Activated naive CD8-positive, alpha-beta T cell treated with anti-CD3 and anti-CD28 coated beads for 36 hours (primary cell): Measurements from ENCODE around the gene DTNBP1. TPM values are rescaled to one million over a fixed set of nuclear protein-coding genes. Genes with fewer than 3 reads are reported as not detected.

Experiments used
- DNase-seq: peaks from one replicate; pipeline ENCODE4 v3.0.0; 2021
- H3K27ac Mint-ChIP-seq: one replicate; pipeline ENCODE4 v1.8.0; 2022; ENCODE audit warnings: mild to moderate bottlenecking, moderate library complexity, mixed read lengths
- H3K27me3 Mint-ChIP-seq: one replicate; pipeline ENCODE4 v1.8.0; 2022; ENCODE audit warnings: mild to moderate bottlenecking, mixed read lengths
- H3K36me3 Mint-ChIP-seq: one replicate; pipeline ENCODE4 v1.8.0; 2021; ENCODE audit warnings: mild to moderate bottlenecking, mixed read lengths
- H3K4me1 Mint-ChIP-seq: one replicate; pipeline ENCODE4 v1.8.0; 2021; ENCODE audit warnings: mixed read lengths
- H3K4me3 Mint-ChIP-seq: one replicate; pipeline ENCODE4 v1.8.0; 2022; ENCODE audit warnings: mild to moderate bottlenecking, moderate library complexity, mixed read lengths
- H3K9me3 Mint-ChIP-seq: one replicate; pipeline ENCODE4 v1.8.0; 2022; ENCODE audit warnings: mixed read lengths
- total RNA-seq, 2 experiments: library from RNA; stranded (reverse); gene quantifications; one replicate each; pipeline ENCODE4 v1.2.3, GENCODE V29; 2021

Gene DTNBP1
- total RNA-seq, 2 experiments from 2014 or later = 19.0 to 19.1 TPM

DNA sequence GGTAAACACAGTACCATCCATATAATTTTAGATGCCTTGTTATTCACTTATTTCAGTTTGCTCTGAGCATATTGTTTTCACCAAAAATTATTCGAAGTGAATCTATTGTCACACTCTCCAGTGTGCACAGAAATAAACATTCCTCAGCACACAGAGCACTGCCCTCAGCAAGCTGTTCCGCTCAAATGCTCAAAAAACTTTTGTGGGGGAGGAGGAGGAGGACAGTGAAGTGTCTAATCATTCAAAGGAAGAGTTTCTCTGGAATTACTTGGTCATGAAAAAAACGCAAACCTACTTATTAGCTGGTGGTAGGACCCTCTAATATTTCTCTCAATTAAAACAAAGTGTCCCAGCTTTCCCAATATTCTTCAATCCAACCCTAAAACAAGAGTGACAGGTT is 88.3 kb downstream of the DTNBP1 start:
- Mint-ChIP-seq H3K4me1 (peaks cover 10% of the 10 kb centered on the region), H3K27ac (no peak overlapping the region), H3K27me3 (no peaks in the 10 kb centered on the region), H3K36me3 (peaks cover 25% of the 10 kb centered on the region), H3K9me3 (no peaks in the 10 kb centered on the region), H3K4me3 (no peak overlapping the region)
- DNase-seq = no peak

DNA sequence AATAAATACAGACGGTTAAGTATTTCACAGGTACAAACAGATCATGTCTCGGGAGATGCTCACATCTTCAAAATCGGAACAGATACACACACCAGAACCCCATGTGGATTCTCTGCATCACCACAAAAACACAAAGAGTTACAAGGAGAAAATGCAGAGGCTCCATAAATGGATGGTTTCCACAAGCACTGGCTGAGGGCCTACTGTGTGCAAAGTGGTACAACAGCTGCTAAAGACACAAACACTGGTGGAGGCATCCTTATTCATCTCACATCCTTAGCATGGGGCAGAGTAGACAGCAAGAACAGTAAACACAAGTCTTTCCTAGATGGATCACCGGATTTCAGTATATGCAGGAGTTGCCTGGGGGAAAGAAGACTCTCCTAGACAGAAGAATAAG is 88.8 kb downstream of the DTNBP1 start:
- DNase-seq = no peak
- Mint-ChIP-seq H3K9me3 (no peaks in the 10 kb centered on the region), H3K27me3 (no peaks in the 10 kb centered on the region), H3K4me1 (peaks cover 13% of the 10 kb centered on the region), H3K4me3 (no peak overlapping the region), H3K36me3 (peaks cover 25% of the 10 kb centered on the region), H3K27ac (no peak overlapping the region)

DNA sequence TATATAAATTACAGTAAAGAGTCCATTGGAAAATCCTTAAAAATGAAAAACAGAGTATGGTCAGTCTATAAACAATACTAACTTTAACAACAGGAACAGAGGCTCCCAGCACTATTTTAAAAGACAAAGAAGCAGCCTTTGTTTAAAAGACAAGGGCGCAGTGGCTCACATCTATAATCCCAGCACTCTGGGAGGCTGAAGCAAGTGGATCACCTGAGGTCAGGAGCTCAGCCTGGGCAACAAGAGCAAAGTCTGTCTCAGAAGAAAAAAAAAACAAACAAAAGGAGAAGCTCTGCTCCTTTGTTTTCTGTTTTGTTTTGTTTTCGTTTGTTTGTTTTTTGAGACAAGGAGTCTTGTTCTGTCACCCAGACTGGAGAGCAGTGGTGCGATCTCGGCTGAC is 89.4 kb downstream of the DTNBP1 start:
- no peaks in the 10 kb centered on the region for H3K9me3 Mint-ChIP-seq
- peaks cover 13% of the 10 kb centered on the region for H3K4me1 Mint-ChIP-seq
- H3K4me3 Mint-ChIP-seq = no peak overlapping the region
- no peaks in the 10 kb centered on the region for H3K27me3 Mint-ChIP-seq
- no peak overlapping the region for H3K27ac Mint-ChIP-seq
- H3K36me3 Mint-ChIP-seq = peaks cover 22% of the 10 kb centered on the region
- no peak for DNase-seq

DNA sequence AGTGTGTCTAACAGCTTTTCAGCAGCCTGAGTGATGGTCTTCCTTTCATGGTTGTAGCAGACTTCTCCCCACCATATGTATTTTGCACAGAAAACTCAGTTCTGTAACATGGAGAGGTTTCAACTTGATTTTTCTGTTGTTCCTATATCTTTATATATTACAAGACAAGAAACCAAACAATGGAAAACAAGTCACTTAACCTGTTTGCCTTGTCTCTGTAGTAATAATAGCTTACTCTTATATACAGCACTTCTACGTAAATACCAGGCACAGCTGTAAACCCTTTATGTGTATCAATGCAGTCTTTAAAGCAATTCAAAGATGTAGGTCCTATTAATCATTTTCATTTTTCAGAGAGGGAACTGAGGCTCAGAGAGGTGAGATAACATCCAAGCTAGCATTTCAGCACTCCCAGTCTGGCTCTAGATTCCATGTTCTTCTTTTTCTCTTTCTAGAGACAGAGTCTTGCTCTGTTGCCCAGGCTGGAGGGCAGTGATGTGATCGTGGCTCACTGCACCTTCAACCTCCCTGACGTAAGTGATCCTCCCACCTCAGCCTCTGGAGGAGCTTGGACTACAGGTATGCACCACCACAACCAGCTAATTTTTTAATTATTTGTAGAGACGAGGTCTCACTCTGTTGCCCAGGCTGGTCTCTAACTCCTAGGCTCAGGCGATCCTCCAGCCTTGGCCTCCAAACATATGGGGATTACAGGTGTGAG is 90.4 kb downstream of the DTNBP1 start:
- Mint-ChIP-seq H3K4me1 (peaks cover 13% of the 10 kb centered on the region), H3K4me3 (no peak overlapping the region), H3K27me3 (no peaks in the 10 kb centered on the region), H3K36me3 (peaks cover 26% of the 10 kb centered on the region), H3K27ac (no peak overlapping the region), H3K9me3 (no peaks in the 10 kb centered on the region)
- no peak for DNase-seq

DNA sequence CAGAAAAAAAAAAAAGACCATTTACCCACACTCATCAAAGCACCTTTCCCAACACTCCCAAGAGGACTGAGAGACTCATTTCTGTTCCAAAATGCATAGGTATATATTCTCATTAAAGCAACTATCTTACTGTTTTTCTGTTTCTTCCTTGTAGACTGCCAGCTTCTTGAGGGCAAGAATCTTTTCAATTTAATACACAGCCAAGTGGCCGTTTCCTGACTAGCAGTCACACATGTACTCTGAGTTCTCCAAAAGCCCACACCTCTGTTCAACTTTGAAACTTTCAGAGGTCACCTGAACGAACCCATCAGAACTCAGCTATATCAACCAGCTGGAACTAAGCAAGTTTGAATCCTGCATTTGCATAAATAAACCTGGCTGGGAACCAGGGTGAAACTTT is 92.7 kb downstream of the DTNBP1 start:
- no peaks in the 10 kb centered on the region for H3K9me3 Mint-ChIP-seq
- peaks cover 6% of the 10 kb centered on the region for H3K4me1 Mint-ChIP-seq
- no peak overlapping the region for H3K4me3 Mint-ChIP-seq
- H3K27ac Mint-ChIP-seq = no peak overlapping the region
- H3K36me3 Mint-ChIP-seq = peaks cover 26% of the 10 kb centered on the region
- DNase-seq = no peak
- H3K27me3 Mint-ChIP-seq = no peaks in the 10 kb centered on the region

DNA sequence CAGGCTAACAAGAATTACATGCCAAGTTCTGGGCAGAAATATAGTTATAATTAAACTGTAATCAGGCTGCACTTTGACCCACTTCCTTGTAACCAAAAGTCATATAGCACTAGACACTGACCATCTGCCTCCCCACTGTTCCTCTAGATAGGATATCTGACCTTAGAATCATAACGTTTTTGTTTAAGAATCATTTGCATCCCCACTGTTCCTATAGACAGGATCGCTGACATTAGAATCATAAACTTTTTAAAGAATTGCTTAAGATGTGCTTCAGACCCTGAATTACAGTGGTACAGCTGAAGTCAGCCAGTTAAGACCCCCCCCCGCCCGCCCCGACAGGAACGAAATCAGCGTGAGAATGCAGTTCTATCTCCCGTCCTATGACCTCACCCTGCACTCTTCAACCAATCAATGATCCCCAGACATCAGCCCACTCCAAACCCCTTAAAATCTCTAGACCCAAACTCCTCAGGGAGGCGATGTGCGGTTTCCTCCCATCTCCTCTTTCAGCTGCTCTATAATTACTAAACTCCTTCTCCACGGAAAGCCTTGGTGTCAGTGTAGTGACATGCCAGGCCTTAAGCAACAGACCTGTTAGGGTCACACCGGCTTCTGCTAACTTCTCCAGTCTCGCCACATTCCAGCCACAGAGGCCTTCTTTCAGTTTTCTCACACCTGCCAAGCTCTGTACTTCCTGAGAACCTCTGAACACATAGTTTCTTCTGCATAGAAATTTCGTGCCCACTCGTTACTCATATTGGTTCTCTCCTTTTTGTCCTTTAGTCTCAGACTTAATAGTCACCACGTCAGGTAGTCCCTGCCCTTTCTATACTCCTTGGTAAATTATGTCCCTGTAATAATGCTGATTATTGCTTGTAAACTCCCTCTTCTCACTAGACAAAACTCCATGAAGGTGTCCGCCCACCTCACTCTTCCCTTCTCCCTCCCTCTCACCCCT is 93.5 kb downstream of the DTNBP1 start:
- DNase-seq = no peak
- Mint-ChIP-seq H3K4me3 (no peak overlapping the region), H3K36me3 (peaks cover 22% of the 10 kb centered on the region), H3K4me1 (peaks cover 5% of the 10 kb centered on the region), H3K27me3 (no peaks in the 10 kb centered on the region), H3K9me3 (no peaks in the 10 kb centered on the region), H3K27ac (no peak overlapping the region)

DNA sequence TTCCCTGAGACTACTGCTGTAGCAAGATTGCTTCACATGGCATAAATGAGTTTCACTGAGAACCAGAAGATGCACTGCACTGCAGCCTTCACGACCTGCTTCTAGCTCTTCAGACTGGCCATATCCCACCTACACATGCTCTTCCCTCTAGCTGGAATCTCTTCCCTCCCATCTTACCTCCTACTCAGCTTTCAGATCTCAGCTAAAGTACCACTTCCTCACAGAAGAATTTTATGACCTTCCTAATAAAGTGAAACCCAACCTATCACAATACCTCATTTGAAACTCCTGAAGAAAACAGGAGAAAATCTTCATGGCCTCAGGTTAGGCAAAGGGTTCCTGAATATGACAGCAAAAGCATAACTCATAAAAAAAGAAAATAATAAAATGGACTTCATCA is 99.9 kb downstream of the DTNBP1 start:
- Mint-ChIP-seq H3K4me1 (no peaks in the 10 kb centered on the region), H3K4me3 (no peak overlapping the region), H3K36me3 (peaks cover 8% of the 10 kb centered on the region), H3K9me3 (no peaks in the 10 kb centered on the region), H3K27ac (no peak overlapping the region), H3K27me3 (no peaks in the 10 kb centered on the region)
- DNase-seq = no peak

DNA sequence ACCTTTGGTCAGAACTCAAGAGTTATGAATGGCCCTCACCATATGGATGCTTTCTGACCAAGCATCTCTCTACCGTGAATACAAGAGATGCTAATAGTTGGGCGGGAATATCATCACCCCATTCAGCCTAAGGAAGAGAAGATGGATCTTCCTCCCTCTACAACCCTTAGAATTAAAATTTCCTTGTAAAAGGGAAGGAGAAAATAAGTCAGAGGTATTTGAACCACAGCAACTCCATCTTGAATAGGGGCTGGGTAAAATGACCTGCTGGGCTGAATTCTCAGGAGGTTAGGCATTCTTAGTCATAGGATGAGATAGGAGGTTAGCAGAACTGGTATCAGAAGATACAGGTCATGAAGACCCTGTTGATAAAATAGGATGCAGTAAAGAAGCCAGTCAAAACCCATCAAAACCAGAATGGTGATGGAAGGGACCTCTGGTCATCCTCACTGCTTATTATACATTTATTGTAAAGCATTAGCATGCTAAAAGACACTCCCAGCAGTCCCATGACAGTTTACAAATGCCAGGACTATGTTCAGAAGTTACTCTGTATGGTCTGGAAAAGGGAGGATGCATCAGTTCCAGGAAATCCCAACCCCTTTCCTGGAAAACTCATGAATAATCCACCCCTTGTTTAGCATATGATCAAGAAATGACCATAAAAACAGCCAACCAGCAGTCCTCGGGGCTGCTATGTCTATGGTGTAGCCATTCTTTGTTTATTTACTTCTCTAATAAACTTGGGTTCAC is 101.2 kb downstream of the DTNBP1 start:
- H3K27me3 Mint-ChIP-seq = no peaks in the 10 kb centered on the region
- no peaks in the 10 kb centered on the region for H3K4me1 Mint-ChIP-seq
- H3K36me3 Mint-ChIP-seq = peaks cover 7% of the 10 kb centered on the region
- no peak overlapping the region for H3K27ac Mint-ChIP-seq
- no peak overlapping the region for H3K4me3 Mint-ChIP-seq
- DNase-seq = no peak
- H3K9me3 Mint-ChIP-seq = no peaks in the 10 kb centered on the region

DNA sequence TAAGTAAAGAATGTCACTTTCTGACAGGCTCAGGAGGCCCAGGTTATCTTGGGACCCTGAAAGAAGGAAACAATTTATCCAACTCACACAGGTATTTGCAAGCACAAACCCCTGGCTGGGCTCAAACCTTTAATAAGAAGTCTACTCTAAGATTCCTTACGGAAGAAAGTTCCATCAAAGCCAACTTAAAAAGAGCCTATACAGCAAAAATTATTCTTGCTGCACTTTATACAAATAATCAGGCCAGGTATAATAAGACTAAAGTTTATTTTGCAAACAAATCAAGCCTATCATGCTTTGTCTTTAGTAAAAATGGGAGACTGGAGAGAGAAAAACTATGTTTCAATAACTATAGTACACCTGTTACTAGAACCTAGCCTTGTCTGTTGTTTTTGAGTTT is 102.1 kb downstream of the DTNBP1 start:
- Mint-ChIP-seq H3K4me3 (no peak overlapping the region), H3K4me1 (peaks cover under 1% of the 10 kb centered on the region), H3K27ac (no peak overlapping the region), H3K36me3 (peaks cover 6% of the 10 kb centered on the region), H3K27me3 (no peaks in the 10 kb centered on the region), H3K9me3 (no peaks in the 10 kb centered on the region)
- DNase-seq = no peak

DNA sequence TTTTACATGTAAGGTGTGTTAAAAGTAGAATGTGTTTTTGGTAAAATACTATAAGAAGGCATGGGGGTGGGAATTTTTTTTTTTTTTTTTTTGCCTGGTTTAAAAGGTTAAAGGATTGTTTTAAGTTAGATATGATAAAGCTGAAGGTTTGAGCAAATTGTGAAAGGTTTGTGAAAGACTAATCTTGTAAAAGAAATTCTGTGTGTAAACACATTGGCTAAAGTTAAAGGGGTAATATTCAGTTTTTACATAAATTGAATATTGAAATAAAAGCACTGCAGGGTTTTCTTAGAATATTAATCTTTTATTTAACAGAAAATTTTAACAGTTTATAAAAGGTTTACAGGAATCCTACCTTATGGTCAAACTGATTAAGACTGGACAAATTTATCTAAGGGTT is 105.7 kb downstream of the DTNBP1 start:
- H3K4me3 Mint-ChIP-seq = no peak overlapping the region
- DNase-seq = no peak
- H3K4me1 Mint-ChIP-seq = peaks cover 9% of the 10 kb centered on the region
- H3K36me3 Mint-ChIP-seq = peaks cover 11% of the 10 kb centered on the region
- H3K9me3 Mint-ChIP-seq = no peaks in the 10 kb centered on the region
- no peak overlapping the region for H3K27ac Mint-ChIP-seq
- H3K27me3 Mint-ChIP-seq = no peaks in the 10 kb centered on the region

DNA sequence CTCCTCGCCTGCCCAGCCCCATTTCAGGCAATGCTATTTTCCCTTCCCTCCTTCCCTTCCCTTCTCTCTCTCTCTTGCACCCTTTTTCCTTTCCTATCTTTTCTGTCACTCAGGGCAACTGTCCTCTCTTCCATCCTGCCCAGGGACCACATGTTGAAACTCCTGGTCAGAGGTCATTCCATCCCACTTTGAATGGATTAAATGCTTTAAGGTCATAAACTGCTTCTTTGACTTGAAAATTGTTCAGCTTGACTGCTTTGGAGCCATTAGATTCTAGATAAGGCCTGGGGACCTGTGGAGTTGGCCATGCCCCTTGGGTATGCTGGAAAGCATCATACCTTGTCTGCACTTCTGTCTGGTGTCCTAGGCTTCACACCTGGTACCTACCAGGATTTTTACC is 106.1 kb downstream of the DTNBP1 start:
- Mint-ChIP-seq H3K4me3 (no peak overlapping the region), H3K9me3 (no peaks in the 10 kb centered on the region), H3K36me3 (peaks cover 11% of the 10 kb centered on the region), H3K4me1 (peaks cover 11% of the 10 kb centered on the region), H3K27me3 (no peaks in the 10 kb centered on the region), H3K27ac (no peak overlapping the region)
- DNase-seq = no peak

DNA sequence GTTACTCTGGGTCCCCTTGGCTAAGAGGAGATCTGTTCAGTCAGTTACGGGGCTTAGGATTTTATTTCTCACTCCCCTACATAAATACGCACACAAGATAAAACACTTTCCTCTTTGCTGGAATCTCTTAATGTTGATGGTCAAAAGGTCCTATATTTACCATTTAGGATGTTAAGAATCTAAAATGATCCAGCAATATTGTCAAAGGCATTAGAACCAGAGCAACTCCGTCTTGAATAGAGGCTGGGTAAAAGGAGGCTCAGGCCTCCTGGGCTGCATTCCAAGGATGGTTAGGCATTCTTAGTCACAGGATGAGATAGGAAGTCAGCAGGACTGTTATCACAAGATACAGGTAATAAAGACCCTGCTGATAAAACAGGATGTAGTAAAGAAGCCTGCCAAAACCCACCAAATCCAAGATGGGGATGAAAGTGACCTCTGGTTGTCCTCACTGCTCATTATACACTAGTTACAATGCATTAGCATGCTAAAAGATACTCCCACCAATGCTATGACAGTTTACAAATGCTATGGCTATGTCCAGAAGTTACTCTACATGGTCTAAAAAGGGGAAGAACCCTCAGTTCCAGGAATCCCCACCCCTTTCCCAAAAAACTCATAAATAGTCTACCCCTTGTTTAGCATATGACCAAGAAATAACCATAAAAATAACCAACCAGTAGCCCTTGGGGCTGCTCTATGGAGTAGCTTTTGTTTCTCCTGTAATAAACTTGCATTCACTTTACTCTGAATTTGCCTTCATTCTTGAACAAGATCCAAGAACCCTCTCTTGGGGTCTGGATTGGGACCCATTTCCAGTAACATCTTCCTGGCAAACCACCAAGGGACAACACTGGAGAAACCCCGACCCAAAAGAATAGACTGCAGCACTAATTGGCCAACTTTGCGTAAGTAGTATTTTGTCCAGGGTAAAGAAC is 107.5 kb downstream of the DTNBP1 start:
- peaks cover 22% of the 10 kb centered on the region for H3K4me1 Mint-ChIP-seq

DNA sequence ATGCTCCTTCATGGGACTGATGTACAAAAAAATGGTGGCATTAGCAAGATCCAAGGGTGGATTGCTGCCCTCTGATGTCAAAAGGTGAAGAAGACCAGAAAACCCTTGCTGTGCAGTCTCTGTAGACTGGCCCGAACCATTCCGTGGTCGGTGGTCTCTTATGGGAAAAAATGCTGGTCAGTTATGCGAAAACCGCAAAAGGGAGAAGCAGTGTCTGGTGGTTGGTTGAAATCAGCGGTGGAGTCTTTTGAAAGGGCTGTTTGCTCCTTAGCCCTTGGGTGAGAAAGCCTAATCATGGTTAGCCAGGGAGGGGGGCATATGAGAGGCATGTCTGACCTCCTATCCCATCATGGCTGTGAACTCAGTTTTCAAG is 108.1 kb downstream of the DTNBP1 start:
- H3K4me3 Mint-ChIP-seq = no peak overlapping the region
- DNase-seq = no peak
- peaks cover 22% of the 10 kb centered on the region for H3K4me1 Mint-ChIP-seq
- H3K27me3 Mint-ChIP-seq = no peaks in the 10 kb centered on the region
- no peaks in the 10 kb centered on the region for H3K9me3 Mint-ChIP-seq
- peaks cover 15% of the 10 kb centered on the region for H3K36me3 Mint-ChIP-seq
- H3K27ac Mint-ChIP-seq = no peak overlapping the region

More for the DNA sequence above, 107.5 kb downstream of the DTNBP1 start:
- Mint-ChIP-seq H3K27me3 (no peaks in the 10 kb centered on the region), H3K4me3 (no peak overlapping the region), H3K36me3 (peaks cover 13% of the 10 kb centered on the region), H3K9me3 (no peaks in the 10 kb centered on the region), H3K27ac (no peak overlapping the region)
- DNase-seq = no peak

DNA sequence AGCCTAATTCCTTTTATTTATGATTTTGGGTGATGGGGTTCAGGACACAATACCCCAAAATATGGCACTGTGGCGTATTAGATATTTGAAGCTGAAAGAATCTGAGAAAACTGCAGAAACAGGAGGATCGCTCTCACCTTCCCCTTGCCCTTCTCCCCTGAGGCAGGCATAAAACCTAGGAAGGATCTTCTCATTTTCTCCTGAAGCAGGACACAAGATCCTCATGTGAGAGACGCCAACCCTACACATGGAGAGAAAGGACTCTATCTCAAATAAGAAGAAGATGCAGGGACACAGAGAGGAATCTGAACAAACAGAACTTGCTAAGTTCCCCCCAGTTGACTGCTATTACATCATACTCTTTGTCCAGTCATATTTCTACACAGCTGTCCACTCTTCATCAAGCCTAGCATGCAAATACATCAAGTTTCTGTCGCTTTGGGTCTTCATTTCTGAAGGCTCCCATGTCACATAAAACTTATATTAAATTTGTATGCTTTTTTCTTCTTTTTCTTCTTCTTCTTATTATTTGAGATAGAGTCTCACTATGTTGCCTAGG is 109.0 kb downstream of the DTNBP1 start:
- H3K27ac Mint-ChIP-seq = no peak overlapping the region
- DNase-seq = no peak
- no peak overlapping the region for H3K4me3 Mint-ChIP-seq
- H3K4me1 Mint-ChIP-seq = peaks cover 22% of the 10 kb centered on the region
- no peaks in the 10 kb centered on the region for H3K27me3 Mint-ChIP-seq
- peaks cover 15% of the 10 kb centered on the region for H3K36me3 Mint-ChIP-seq
- H3K9me3 Mint-ChIP-seq = no peaks in the 10 kb centered on the region
